HG02623 (cell line): ENCODE measurements around the gene CHMP6.

Experiments
- ATAC-seq: cut with Tn5 transposase; IDR thresholded peaks from one replicate; pipeline ENCODE4 v1.9.1; 2021; ENCODE audit warnings: moderate library complexity; ENCODE audit not compliant: unreplicated experiment

CHMP6 gene

DNA sequence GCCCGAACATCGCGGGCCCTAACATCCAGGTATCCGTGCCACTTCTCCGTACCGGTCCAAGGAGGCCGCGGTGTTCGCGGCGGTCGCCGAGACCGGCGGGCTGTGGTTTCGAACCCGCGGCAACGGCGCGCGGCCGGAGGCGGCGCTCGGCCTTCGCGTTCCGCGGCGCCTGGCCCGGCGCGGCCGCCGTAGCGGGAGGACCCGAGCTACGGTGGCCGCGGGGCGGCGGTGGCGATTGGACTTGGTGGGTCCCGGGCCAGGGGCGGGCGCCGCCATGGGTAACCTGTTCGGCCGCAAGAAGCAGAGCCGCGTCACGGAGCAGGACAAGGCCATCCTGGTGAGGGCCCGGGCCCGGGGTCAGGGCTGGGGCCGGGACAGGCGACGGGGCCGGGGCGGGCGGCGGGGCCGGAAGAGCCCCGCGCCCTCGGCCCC lies at the start of gene CHMP6:
TSS of gene CHMP6 (plus strand) at position 197 of the 432 bp plus-strand sequence. CDS start at position 275, 78 bp downstream.
- no peak for ATAC-seq

DNA sequence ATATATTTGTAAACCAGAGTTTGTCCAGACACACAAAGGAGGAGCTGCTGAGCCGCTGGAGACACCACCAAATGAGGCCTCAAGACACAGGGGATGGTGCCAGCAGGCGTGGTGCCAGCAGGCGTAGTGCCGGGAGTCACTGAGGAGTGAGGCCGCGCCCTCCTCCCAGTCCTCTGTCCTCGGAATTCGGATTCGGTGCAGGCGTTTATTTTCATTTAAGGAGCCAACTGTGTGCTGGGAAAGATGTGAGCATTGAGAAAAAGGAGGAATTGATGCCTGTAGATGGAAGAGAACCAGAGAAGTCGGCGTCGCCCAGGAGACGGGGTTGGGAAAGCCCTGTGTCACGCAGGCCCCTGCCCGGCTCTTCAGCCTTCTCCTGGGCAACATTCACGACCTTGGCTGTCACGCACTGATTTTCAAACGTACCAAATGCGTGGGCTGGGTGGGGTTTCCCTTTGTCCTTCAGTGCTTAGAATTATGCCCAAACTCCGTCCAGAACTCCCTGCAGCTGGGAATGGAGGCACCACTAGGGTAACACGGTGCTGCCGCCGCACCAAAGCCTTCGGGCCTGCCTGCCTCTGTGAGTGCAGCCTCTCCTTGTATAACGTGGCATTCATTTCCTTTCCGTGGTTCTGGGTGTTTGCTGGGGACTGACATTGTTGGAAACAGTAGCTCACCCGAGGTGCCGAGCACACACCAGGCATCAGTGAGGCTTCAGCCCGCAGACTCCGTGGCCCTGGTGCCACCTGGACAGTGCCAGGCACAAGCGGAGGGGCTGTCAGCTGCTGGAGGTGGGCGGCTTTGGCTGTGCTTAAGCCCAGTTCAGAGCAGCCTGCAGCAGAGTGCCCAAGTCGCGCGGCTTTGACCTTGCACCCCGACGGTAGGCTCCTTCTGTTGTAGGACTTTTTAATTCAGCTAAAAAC lies 49.0 kb upstream of the CHMP6 start:
- ATAC-seq: no peak

DNA sequence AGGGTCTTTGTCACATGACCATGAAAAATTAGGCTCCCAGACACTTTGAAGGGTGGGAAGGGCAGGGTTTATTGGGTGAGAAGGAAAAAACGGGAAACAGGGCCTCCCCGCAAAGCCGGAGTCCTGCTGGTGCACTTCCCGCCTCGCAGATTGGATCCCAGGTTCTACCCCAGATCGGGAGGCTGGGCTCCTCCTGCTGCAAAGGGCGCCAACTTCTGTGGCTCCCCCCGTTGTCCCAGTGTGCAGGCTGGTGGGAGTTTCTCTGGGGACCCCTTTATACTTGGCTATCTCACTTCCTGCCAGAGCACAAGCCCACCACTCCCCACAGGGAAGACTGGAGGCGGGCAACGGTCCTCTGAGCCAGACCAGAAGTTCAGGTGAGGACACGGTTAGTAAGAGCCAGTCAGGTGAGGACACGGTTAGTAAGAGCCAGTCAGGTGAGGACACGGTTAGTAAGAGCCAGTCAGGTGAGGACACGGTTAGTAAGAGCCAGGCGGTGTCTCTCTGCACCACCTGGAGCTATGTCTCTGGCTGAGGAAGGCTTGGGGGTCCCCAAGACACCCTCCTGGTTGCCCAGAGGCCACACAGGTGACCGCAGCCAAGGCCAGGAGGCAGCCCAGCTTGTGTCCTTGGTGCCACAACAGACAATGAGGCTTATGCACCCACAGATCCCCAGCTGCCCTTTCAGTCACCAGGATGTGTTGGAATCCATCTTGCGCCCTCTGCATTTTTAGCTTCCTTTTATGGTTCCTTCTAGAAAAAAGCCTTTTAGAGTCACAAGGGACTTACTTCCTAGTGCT lies 48.1 kb upstream of the CHMP6 start:
- no peak for ATAC-seq

GRCh38 chr17:80944326-80944725 lies 47.3 kb upstream of the CHMP6 start:
- no peak for ATAC-seq

DNA sequence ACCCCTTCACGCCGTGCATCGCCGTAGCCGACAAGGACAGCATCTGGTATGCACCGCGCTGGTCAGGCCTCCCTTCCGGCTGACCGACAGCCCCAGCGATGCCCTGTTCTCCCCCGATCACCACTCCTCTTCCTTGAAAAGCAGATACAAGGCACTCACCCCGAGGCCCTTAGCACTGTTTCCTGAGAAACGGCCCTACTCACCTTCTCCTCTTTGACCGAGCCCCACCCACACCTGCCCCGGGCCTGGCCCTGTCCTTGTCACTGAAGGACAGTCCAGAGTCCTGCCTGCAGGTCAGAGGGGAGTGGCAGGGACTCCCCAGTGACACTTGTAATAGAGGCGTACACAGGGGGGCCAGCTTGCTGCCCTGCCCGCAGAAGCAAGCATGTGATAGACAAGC lies 45.9 kb upstream of the CHMP6 start:
- no peak for ATAC-seq

- ATAC-seq: no peak
Measured at GRCh38 chr17:80946449-80946848, 45.2 kb upstream of the CHMP6 start.

GRCh38 chr17:80947200-80947940 lies 44.3 kb upstream of the CHMP6 start:
- no peak for ATAC-seq

GRCh38 chr17:80948019-80948975 lies 43.3 kb upstream of the CHMP6 start:
- no peak for ATAC-seq

- no peak for ATAC-seq
Measured at GRCh38 chr17:80948976-80949450, 42.6 kb upstream of the CHMP6 start.

GRCh38 chr17:80949451-80950421 lies 41.9 kb upstream of the CHMP6 start:
- ATAC-seq: no peak

GRCh38 chr17:80950466-80951120 lies 41.0 kb upstream of the CHMP6 start:
- no peak for ATAC-seq

GRCh38 chr17:80951121-80952090 lies 40.2 kb upstream of the CHMP6 start:
- no peak for ATAC-seq

GRCh38 chr17:80952291-80952690 lies 39.4 kb upstream of the CHMP6 start:
- ATAC-seq: no peak

DNA sequence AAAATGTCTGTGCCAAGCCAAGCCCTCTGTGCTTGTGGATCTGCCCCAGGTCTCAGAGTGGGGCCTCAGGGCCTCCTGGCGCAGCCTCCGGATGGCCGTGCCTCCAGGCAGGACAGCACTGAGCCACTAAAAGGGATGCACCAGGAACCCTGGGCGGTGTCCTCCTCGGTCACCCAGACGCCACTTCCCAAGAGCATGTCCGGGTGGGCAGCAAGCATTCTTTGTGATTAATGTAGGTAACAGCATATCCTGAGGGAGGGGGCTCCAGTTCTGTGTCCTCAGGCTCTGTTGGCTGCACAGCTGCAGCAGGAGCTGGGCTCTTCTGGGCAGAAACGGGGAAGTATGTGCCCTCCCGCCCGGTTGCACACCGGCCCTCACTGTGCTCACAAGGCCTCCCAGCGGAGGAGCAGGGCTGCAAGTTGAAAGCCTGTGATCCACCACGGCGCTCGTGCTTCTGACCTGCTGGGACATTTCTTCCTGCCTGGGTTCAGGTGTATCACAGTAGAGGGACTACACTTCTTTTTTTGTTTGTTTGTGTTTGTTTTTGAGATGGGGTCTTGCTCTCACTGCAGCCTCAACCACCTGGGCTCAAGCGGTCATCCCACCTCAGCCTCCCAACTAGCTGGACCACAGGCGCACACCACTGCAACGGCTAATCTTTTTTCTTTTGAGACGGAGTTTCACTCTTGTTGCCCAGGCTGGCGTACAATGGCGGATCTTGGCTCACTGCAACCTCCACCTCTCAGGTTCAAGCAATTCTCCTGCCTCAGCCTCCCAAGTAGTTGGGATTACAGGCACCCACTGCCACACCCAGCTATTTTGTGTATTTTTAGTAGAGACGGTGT lies 37.9 kb upstream of the CHMP6 start:
- no peak for ATAC-seq

DNA sequence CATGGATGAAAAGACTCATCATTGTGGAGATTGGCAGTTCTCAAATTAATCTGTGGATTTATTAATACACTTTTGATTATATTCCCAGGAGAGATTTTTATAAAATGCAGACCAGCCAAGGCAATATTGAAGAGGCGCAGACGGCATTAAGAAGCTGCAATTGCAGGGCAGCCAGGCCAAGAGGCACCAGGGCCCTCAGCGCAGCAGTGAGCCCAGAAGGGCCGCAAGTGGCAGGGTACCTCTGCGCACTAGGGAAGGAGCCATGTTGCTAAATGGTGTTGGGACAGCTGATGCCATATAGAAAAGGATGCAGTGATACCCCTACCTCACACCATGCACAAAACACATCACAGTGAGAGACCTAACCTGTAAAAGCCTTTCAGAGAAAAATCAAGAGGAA lies 36.6 kb upstream of the CHMP6 start:
- no peak for ATAC-seq

GRCh38 chr17:80955671-80956280 lies 35.9 kb upstream of the CHMP6 start:
- ATAC-seq: no peak
